Ovary (tissue), 9 donors: ENCODE data around the gene CD1D. TPM values are rescaled to one million over a fixed set of nuclear protein-coding genes. Genes with fewer than 3 reads are reported as not detected.

Source experiments
- DNase-seq, 5 donors: peaks; one replicate each; pipeline ENCODE4 v3.0.0-alpha.2; 2019 to 2020
- H3K27ac ChIP-seq, 2 donors: fragments of 200-600 bp; one replicate each; pipeline versions ENCODE4 v1.5.1 to v1.8.0; 2019 to 2022
- H3K27me3 ChIP-seq: fragments of 200-600 bp; one replicate; pipeline ENCODE4 v1.8.0; 2022
- H3K36me3 ChIP-seq: fragments of 200-600 bp; sonication (generic); one replicate; pipeline ENCODE4 v1.5.1; 2019
- H3K4me1 ChIP-seq: one replicate; pipeline ENCODE4 v1.8.1; 2013; ENCODE audit warnings: mild to moderate bottlenecking, moderate library complexity; ENCODE audit not compliant: insufficient read depth
- H3K4me3 ChIP-seq: fragments of 200-600 bp; sonication (generic); one replicate; pipeline ENCODE4 v1.5.1; 2017
- H3K9me3 ChIP-seq, 2 donors: fragments of 200-600 bp in 1 of 2; sonication (generic) in 1 of 2; one replicate each; pipeline versions ENCODE4 v1.5.1 to v1.8.1; 2013 to 2019; ENCODE audit warnings: mild to moderate bottlenecking in 1 of 2, moderate library complexity in 1 of 2
- EP300 ChIP-seq: sonication (generic); formaldehyde crosslinking; IDR thresholded peaks from one replicate; pipeline ENCODE4 v1.6.1; 2017; ENCODE audit warnings: antibody characterized with exemption
- POLR2A ChIP-seq: fragments of 450-650 bp; IDR thresholded peaks from one replicate; pipeline ENCODE4 v1.6.1; 2017; ENCODE audit warnings: antibody characterized with exemption, mild to moderate bottlenecking, moderate library complexity
- WGBS, 3 donors: extraction: QIAGEN DNeasy Blood & Tissue Kit in 1 of 3; methylation state at CpG; one replicate each; pipeline versions ENCODE4 v1.1.5 to v1.1.7; 2013 to 2017; 5-methylcytosine and 5-hydroxymethylcytosine counted together
- intact Hi-C, 4 donors: fragments of 100-400 bp; cut with DNase I; formaldehyde crosslinking; loops; one replicate each; pipeline versions ENCODE4 v1.11.0 to v1.15.1; 2022 to 2023
- polyA plus RNA-seq, 2 donors: library from polyadenylated mRNA; stranded (reverse); fragments of 200-250 nt in 1 of 2; fragments of 350-450 nt in 1 of 2; fragmentation: Illumina TruSeq in 1 of 2; extraction: RNeasy Lipid Tissue Mini Kit (QIAGEN cat#74804) in 1 of 2; gene quantifications; one replicate each; pipeline ENCODE4 v1.2.3, GENCODE V29; 2013 to 2014
- total RNA-seq, 7 donors: library from RNA; depleted of rRNA in 2 of 7; stranded (reverse); fragments of >200 nt in 2 of 7; fragmentation: NEBNext Ultra II Directional in 3 of 7; extraction: Animal tissue kit (Norgen Biotek cat#: 25700) in 3 of 7; gene quantifications; one replicate each; pipeline versions ENCODE4 v1.1.0 to v1.2.4, GENCODE V29; 2016 to 2023
- TF ChIP-seq, protein P1 (sequence below), 3 donors: fragments of 450-650 bp in 2 of 3; fragments of 200-600 bp in 1 of 3; IDR thresholded peaks; one replicate each; pipeline versions ENCODE4 v1.5.1 to v1.8.0; 2016 to 2022; ENCODE audit warnings: antibody characterized with exemption in 3 of 3, mild to moderate bottlenecking in 1 of 3
- donor health status: DM: no; HTN: no; CAD: no; lungs with moderate emphysema.
- donor health status: DM: no; HTN: no; CAD: no.
- donor health status: Bipolar disorder and iron deficiency.
- donor health status: DM: yes; HTN: yes; CAD: no.
- donor health status: DM: no; HTN: no; CAD: no.
- donor health status: DM: yes; HTN: yes; CAD: no.

CD1D gene
- total and polyA plus RNA-seq, 9 donors = 0.18 to 2.0 (median 0.69) TPM

DNA sequence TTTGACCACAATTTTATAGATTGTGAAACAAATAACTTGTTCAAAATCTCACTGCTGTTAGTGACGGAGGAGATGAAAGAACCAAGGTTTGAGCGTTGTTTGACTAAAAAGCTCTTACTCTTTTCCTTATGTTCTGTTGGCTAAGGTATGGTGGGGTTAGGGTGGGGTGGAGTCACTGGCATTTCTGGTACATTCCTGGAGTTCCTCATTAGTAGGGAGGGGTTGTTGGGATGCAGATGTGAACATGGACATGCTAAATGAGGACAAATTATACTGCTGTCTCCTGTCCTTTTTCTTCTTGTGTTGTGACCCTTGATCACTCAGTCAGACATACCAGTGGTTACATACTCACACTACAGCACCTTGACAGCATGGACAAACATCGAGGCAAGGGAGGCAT is 26.2 kb upstream of the CD1D start:
- TF ChIP-seq EP300 = no peak
- TF ChIP-seq, protein P1, sequence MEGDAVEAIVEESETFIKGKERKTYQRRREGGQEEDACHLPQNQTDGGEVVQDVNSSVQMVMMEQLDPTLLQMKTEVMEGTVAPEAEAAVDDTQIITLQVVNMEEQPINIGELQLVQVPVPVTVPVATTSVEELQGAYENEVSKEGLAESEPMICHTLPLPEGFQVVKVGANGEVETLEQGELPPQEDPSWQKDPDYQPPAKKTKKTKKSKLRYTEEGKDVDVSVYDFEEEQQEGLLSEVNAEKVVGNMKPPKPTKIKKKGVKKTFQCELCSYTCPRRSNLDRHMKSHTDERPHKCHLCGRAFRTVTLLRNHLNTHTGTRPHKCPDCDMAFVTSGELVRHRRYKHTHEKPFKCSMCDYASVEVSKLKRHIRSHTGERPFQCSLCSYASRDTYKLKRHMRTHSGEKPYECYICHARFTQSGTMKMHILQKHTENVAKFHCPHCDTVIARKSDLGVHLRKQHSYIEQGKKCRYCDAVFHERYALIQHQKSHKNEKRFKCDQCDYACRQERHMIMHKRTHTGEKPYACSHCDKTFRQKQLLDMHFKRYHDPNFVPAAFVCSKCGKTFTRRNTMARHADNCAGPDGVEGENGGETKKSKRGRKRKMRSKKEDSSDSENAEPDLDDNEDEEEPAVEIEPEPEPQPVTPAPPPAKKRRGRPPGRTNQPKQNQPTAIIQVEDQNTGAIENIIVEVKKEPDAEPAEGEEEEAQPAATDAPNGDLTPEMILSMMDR (IDR thresholded peaks at IDR 0.05) = no peak
- TF ChIP-seq POLR2A = no peak
- H3K4me1 ChIP-seq = no peaks in the 10 kb centered on the region
- H3K36me3 ChIP-seq = no peaks in the 10 kb centered on the region
- 82 to 87% (median 86%) methylated on average over 3 of the region's 3 CpGs for WGBS, 3 donors
- no peak overlapping the region for H3K4me3 ChIP-seq
- intact Hi-C loops = no loop called here
- no peak for DNase-seq
- no peaks in the 10 kb centered on the region for H3K27me3 ChIP-seq
- H3K9me3 ChIP-seq = no peaks in the 10 kb centered on the region
- H3K27ac ChIP-seq = no peak overlapping the region

DNA sequence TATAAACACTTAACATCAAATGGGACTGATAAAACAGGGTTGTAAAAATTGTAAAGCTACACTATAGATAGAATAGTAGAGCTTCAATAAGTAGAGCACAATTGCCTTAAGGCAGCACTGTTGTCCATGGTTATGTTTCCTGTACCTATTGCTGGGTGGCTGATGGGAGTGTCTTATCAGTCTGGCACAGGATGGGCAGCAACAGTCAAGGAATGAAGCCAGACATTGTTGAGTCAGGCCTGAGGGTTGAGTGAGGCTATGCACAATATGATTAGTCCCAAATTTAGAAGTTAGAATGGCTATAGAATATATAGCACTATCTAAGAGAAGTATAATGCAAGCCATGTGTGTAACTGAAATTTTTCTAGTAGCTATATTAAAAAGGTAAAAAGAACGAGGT is 25.0 kb upstream of the CD1D start:
- H3K4me3 ChIP-seq = no peak overlapping the region
- WGBS, 3 donors = 77 to 85% (median 78%) methylated on average over 1 of the region's 1 CpG
- TF ChIP-seq POLR2A (no peak), EP300 (no peak)
- TF ChIP-seq, protein P1 (IDR thresholded peaks at IDR 0.05) = no peak
- H3K27me3 ChIP-seq = no peaks in the 10 kb centered on the region
- H3K4me1 ChIP-seq = no peaks in the 10 kb centered on the region
- H3K36me3 ChIP-seq = no peaks in the 10 kb centered on the region
- H3K9me3 ChIP-seq = no peaks in the 10 kb centered on the region
- intact Hi-C loops = no loop called here
- no peak overlapping the region for H3K27ac ChIP-seq
- no peak for DNase-seq

DNA sequence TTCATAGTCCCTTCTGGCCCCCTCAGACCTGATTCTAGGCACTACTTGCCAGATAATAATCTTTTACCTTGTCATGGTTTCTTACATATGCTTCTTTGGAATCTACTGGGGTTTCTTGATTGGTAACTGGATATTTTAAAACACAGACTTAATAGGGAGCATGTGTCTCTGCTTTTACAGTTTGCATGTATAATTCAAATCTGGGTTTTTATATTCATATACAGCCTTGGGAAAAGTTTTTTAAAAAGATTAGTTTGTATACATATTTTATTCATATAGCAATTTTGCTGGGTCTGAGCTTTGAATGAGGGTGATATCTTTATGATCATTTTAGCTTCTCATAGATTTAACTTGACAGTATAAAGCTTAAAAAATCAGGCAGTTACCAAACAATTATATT is 21.1 kb upstream of the CD1D start:
- intact Hi-C loops = no loop called here
- H3K27ac ChIP-seq = no peak overlapping the region
- H3K4me3 ChIP-seq = no peak overlapping the region
- H3K4me1 ChIP-seq = no peaks in the 10 kb centered on the region
- no peaks in the 10 kb centered on the region for H3K36me3 ChIP-seq
- no peaks in the 10 kb centered on the region for H3K27me3 ChIP-seq
- DNase-seq = no peak
- TF ChIP-seq POLR2A (no peak), EP300 (no peak)
- TF ChIP-seq, protein P1 (IDR thresholded peaks at IDR 0.05) = no peak
- no peaks in the 10 kb centered on the region for H3K9me3 ChIP-seq

DNA sequence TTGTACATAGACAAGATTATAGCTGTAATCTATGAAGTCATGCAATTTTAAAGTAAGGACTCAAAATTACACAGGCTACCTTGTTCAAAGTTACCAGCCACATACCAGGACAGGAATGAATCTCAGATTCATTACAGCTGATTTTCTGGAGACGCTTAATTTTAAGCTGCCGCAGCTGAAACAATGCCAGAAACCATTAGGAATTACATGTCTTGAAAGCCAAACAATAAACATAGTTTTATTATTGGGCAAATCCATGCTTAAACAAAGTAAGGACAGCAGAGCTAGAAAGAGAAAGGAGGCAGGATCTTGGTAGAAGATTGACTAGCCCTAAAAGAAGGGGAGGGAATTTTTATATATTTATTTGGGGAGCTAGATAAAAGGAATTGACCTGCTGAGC is 19.2 kb upstream of the CD1D start:
- no peaks in the 10 kb centered on the region for H3K4me1 ChIP-seq
- H3K27me3 ChIP-seq = no peaks in the 10 kb centered on the region
- DNase-seq = no peak
- H3K36me3 ChIP-seq = no peaks in the 10 kb centered on the region
- TF ChIP-seq EP300 (no peak), POLR2A (no peak)
- TF ChIP-seq, protein P1 (IDR thresholded peaks at IDR 0.05) = no peak
- H3K9me3 ChIP-seq = no peaks in the 10 kb centered on the region
- WGBS, 3 donors = 14 to 45% (median 17%) methylated on average over 2 of the region's 2 CpGs
- H3K27ac ChIP-seq = no peak overlapping the region
- H3K4me3 ChIP-seq = no peak overlapping the region
- intact Hi-C loops = no loop called here
